Spinal cord (tissue), 10 donors: ENCODE data around the gene ARHGAP23. TPM values are rescaled to one million over a fixed set of nuclear protein-coding genes. Genes with fewer than 3 reads are reported as not detected.
A peak's percentile ranks its signal among the peaks of the same experiment; 100 is the strongest.
"Not testable (repeated sequence)": the region's sequence is repeated elsewhere in the genome, so short reads cannot be mapped to it uniquely, and the experiment has no call there.

ENCODE experiments used
- DNase-seq, 6 donors: peaks; one replicate each; pipeline versions ENCODE4 v3.0.0 to v3.0.0-alpha.2; 2013 to 2015; ENCODE audit warnings: low spot score in 6 of 6, low read depth in 4 of 6
- H3K27ac ChIP-seq: one replicate; pipeline ENCODE4 v1.5.1; 2013; ENCODE audit warnings: low read depth, low read length, control low read depth
- H3K27me3 ChIP-seq: one replicate; pipeline ENCODE4 v1.6.1; 2013; ENCODE audit warnings: low read length; ENCODE audit not compliant: control insufficient read depth, insufficient read depth
- H3K36me3 ChIP-seq: one replicate; pipeline ENCODE4 v1.6.1; 2013; ENCODE audit warnings: low read length; ENCODE audit not compliant: control insufficient read depth, insufficient read depth
- H3K4me1 ChIP-seq: one replicate; pipeline ENCODE4 v1.6.1; 2013; ENCODE audit warnings: low read length; ENCODE audit not compliant: control insufficient read depth, insufficient read depth
- H3K4me3 ChIP-seq: one replicate; pipeline ENCODE4 v1.5.1; 2013; ENCODE audit warnings: low read depth, low read length, control low read depth
- H3K9me3 ChIP-seq: one replicate; pipeline ENCODE4 v1.6.1; 2013; ENCODE audit warnings: low read length; ENCODE audit not compliant: control insufficient read depth, insufficient read depth
- WGBS: methylation state at CpG from one replicate; pipeline ENCODE4 v1.1.5; 2013; ENCODE audit warnings: missing lambda C conversion rate; ENCODE audit not compliant: insufficient coverage; 5-methylcytosine and 5-hydroxymethylcytosine counted together
- polyA plus RNA-seq, 2 donors: library from polyadenylated mRNA; unstranded; fragments of 120-200 nt; gene quantifications; one replicate each; pipeline ENCODE4 v1.2.1, GENCODE V29; 2013; ENCODE audit not compliant: insufficient read length in 2 of 2
- total RNA-seq, 2 donors: library from RNA; depleted of rRNA in 1 of 2; stranded (reverse); fragments of 120-200 nt in 1 of 2; fragments of >200 nt in 1 of 2; gene quantifications; one replicate each; pipeline versions ENCODE4 v1.2.3 to v1.2.4, GENCODE V29; 2013 to 2014
- donor health status: healthy.

Gene ARHGAP23
- total and polyA plus RNA-seq, 4 donors: 49.0 to 88.0 (median 60.8) TPM

- Histone ChIP-seq H3K4me1 (peaks cover 26% of the 10 kb centered on the region), H3K9me3 (no peaks in the 10 kb centered on the region), H3K27me3 (peaks cover 13% of the 10 kb centered on the region), H3K27ac (no peak overlapping the region), H3K4me3 (no peak overlapping the region), H3K36me3 (peaks cover 24% of the 10 kb centered on the region)
- DNase-seq: no peak
- WGBS: 93% methylated on average over 1 of the region's 3 CpGs
Observed at GRCh38 chr17:38507921-38508569, 79.8 kb downstream of the ARHGAP23 start.

- 70% methylated on average over 6 of the region's 6 CpGs for WGBS
- Histone ChIP-seq H3K9me3 (no peaks in the 10 kb centered on the region), H3K27me3 (peaks cover 13% of the 10 kb centered on the region), H3K4me1 (peaks cover 26% of the 10 kb centered on the region), H3K4me3 (no peak overlapping the region), H3K27ac (no peak overlapping the region), H3K36me3 (peaks cover 19% of the 10 kb centered on the region)
- no peak for DNase-seq
Observed at GRCh38 chr17:38508570-38508950, 80.3 kb downstream of the ARHGAP23 start.

- DNase-seq: peak; percentile 50 to 97 (median 76)
- Histone ChIP-seq H3K27ac (peak overlapping the region; percentile 33), H3K36me3 (peaks cover 15% of the 10 kb centered on the region), H3K9me3 (no peaks in the 10 kb centered on the region), H3K27me3 (peaks cover 13% of the 10 kb centered on the region), H3K4me1 (peaks cover 26% of the 10 kb centered on the region), H3K4me3 (no peak overlapping the region)
- 27% methylated on average over 24 of the region's 27 CpGs for WGBS
Observed at GRCh38 chr17:38508954-38509771, 80.9 kb downstream of the ARHGAP23 start.

- Histone ChIP-seq H3K9me3 (no peaks in the 10 kb centered on the region), H3K4me3 (no peak overlapping the region), H3K36me3 (peaks cover 9% of the 10 kb centered on the region), H3K27ac (peak overlapping the region; percentile 33), H3K27me3 (peaks cover 13% of the 10 kb centered on the region), H3K4me1 (peaks cover 26% of the 10 kb centered on the region)
- WGBS: 2% methylated on average over 80 of the region's 80 CpGs
- DNase-seq: peak in 2 of 6 donors; percentile 60 to 66
Observed at GRCh38 chr17:38509772-38510420, 81.6 kb downstream of the ARHGAP23 start.

- Histone ChIP-seq H3K9me3 (no peaks in the 10 kb centered on the region), H3K27me3 (peaks cover 13% of the 10 kb centered on the region), H3K27ac (no peak overlapping the region), H3K4me1 (peaks cover 26% of the 10 kb centered on the region), H3K36me3 (peaks cover 9% of the 10 kb centered on the region), H3K4me3 (peak overlapping the region; percentile 16)
- peak in 1 of 6 donors; percentile 65 for DNase-seq
- WGBS: 3% methylated on average over 85 of the region's 86 CpGs
Observed at GRCh38 chr17:38510421-38511149, 82.3 kb downstream of the ARHGAP23 start.

- WGBS: 42% methylated on average over 8 of the region's 15 CpGs
- peak in 1 of 6 donors; percentile 28 for DNase-seq
Observed at GRCh38 chr17:38511150-38512108, 83.2 kb downstream of the ARHGAP23 start.

GRCh38 chr17:38512473-38513058 lies 84.3 kb downstream of the ARHGAP23 start:
- 73% methylated on average over 10 of the region's 13 CpGs for WGBS
- no peak overlapping the region for H3K4me3 ChIP-seq
- no peaks in the 10 kb centered on the region for H3K9me3 ChIP-seq
- DNase-seq: no peak
- peaks cover 13% of the 10 kb centered on the region for H3K27me3 ChIP-seq
- peaks cover under 1% of the 10 kb centered on the region for H3K36me3 ChIP-seq
- no peak overlapping the region for H3K27ac ChIP-seq
- peaks cover 26% of the 10 kb centered on the region for H3K4me1 ChIP-seq

More at GRCh38 chr17:38511150-38512108, 83.2 kb downstream of the ARHGAP23 start:
- Histone ChIP-seq H3K27ac (no peak overlapping the region), H3K36me3 (peaks cover 5% of the 10 kb centered on the region), H3K9me3 (no peaks in the 10 kb centered on the region), H3K27me3 (peaks cover 13% of the 10 kb centered on the region), H3K4me3 (peak overlapping the region; percentile 16), H3K4me1 (peaks cover 26% of the 10 kb centered on the region)

- 71% methylated on average over 1 of the region's 8 CpGs for WGBS
- H3K27me3 ChIP-seq, H3K9me3 ChIP-seq, H3K4me3 ChIP-seq, H3K36me3 ChIP-seq, DNase-seq, H3K27ac ChIP-seq: not testable (repeated sequence)
- H3K4me1 ChIP-seq: peaks cover 20% of the 10 kb centered on the region
Observed at GRCh38 chr17:38526526-38526925, 98.3 kb downstream of the ARHGAP23 start.
